CD14-positive monocyte (primary cell): ENCODE measurements around the gene BACH2. TPM values are rescaled to one million over a fixed set of nuclear protein-coding genes. Genes with fewer than 3 reads are reported as not detected.

Experiments used
- DNase-seq, 3 donors: peaks; one replicate each; pipeline ENCODE4 v3.0.0-alpha.2; 2011 to 2022
- H2AFZ ChIP-seq: 2 replicates; pipeline ENCODE4 v1.6.0; 2012; ENCODE audit warnings: mild to moderate bottlenecking, low read depth, low read length, inconsistent platforms; ENCODE audit not compliant: insufficient read depth, poor library complexity, severe bottlenecking
- H3K27ac ChIP-seq, 2 donors: 1 replicate in 1 of 2; 2 replicates in 1 of 2; pipeline ENCODE4 v1.5.1; 2012 to 2013; ENCODE audit warnings: low read length in 2 of 2, control low read depth in 1 of 2, inconsistent platforms in 1 of 2, low read depth in 1 of 2, mild to moderate bottlenecking in 1 of 2
- H3K27me3 ChIP-seq, 2 donors: one replicate each; pipeline versions ENCODE4 v1.6.0 to v1.6.1; 2011 to 2013; ENCODE audit warnings: low read length in 2 of 2; ENCODE audit not compliant: control insufficient read depth in 2 of 2, insufficient read depth in 2 of 2
- H3K36me3 ChIP-seq, 2 donors: replicated peaks in 1 of 2; 1 replicate in 1 of 2; 2 replicates in 1 of 2; pipeline versions ENCODE4 v1.5.1 to v1.6.1; 2012 to 2013; ENCODE audit warnings: low read length in 2 of 2, control low read depth in 1 of 2, inconsistent platforms in 1 of 2, mild to moderate bottlenecking in 1 of 2; ENCODE audit not compliant: insufficient read depth in 2 of 2, control insufficient read depth in 1 of 2
- H3K4me1 ChIP-seq, 2 donors: 1 replicate in 1 of 2; 2 replicates in 1 of 2; pipeline versions ENCODE4 v1.5.1 to v1.6.1; 2012 to 2013; ENCODE audit warnings: low read length in 2 of 2, control low read depth in 1 of 2, inconsistent platforms in 1 of 2, mild to moderate bottlenecking in 1 of 2, moderate library complexity in 1 of 2; ENCODE audit not compliant: insufficient read depth in 2 of 2, control insufficient read depth in 1 of 2
- H3K4me2 ChIP-seq: replicated peaks from 2 replicates; pipeline ENCODE3; 2012; ENCODE audit warnings: low read length, moderate library complexity, mild to moderate bottlenecking; ENCODE audit not compliant: poor library complexity, severe bottlenecking; ENCODE audit errors: extremely low read depth
- H3K4me3 ChIP-seq, 3 experiments: fragments of 200-600 bp in 1 of 3; sonication (generic) in 1 of 3; replicated peaks in 1 of 3; 1 replicate in 2 of 3; 2 replicates in 1 of 3; pipeline ENCODE4 v1.5.1; 2011 to 2013; ENCODE audit warnings: low read length in 3 of 3, mild to moderate bottlenecking in 3 of 3, control low read depth in 2 of 3, low read depth in 2 of 3, inconsistent platforms in 1 of 3, moderate library complexity in 1 of 3
- H3K79me2 ChIP-seq: 2 replicates; pipeline ENCODE4 v1.6.0; 2012; ENCODE audit warnings: mild to moderate bottlenecking, control low read depth, inconsistent platforms, low read length, moderate library complexity; ENCODE audit not compliant: insufficient read depth
- H3K9ac ChIP-seq: 2 replicates; pipeline ENCODE4 v1.6.0; 2017; ENCODE audit warnings: low read length, mild to moderate bottlenecking; ENCODE audit not compliant: insufficient read depth, poor library complexity, severe bottlenecking
- H3K9me3 ChIP-seq, 2 donors: replicated peaks in 1 of 2; 1 replicate in 1 of 2; 2 replicates in 1 of 2; pipeline versions ENCODE4 v1.5.1 to v1.6.1; 2012 to 2013; ENCODE audit warnings: low read length in 2 of 2, control low read depth in 1 of 2; ENCODE audit not compliant: control insufficient read depth in 1 of 2, insufficient read depth in 1 of 2
- H4K20me1 ChIP-seq: 2 replicates; pipeline ENCODE4 v1.6.0; 2012; ENCODE audit warnings: mild to moderate bottlenecking, low read length, control low read depth, moderate library complexity; ENCODE audit not compliant: insufficient read depth
- H3K27ac Mint-ChIP-seq, 7 donors: one replicate each; pipeline ENCODE4 v1.8.0; 2020; ENCODE audit warnings: mild to moderate bottlenecking in 7 of 7, mixed read lengths in 7 of 7, moderate library complexity in 6 of 7, inconsistent platforms in 2 of 7
- H3K27me3 Mint-ChIP-seq, 3 donors: one replicate each; pipeline ENCODE4 v1.8.0; 2021 to 2022; ENCODE audit warnings: low read depth in 3 of 3, mild to moderate bottlenecking in 3 of 3, mixed read lengths in 3 of 3, moderate library complexity in 3 of 3, inconsistent platforms in 1 of 3
- H3K36me3 Mint-ChIP-seq, 2 donors: one replicate each; pipeline ENCODE4 v1.8.0; 2020; ENCODE audit warnings: mixed read lengths in 2 of 2, inconsistent platforms in 1 of 2, mild to moderate bottlenecking in 1 of 2
- H3K4me1 Mint-ChIP-seq: one replicate; pipeline ENCODE4 v1.8.0; 2020; ENCODE audit warnings: mild to moderate bottlenecking, mixed read lengths
- H3K4me3 Mint-ChIP-seq, 2 donors: one replicate each; pipeline ENCODE4 v1.8.0; 2020; ENCODE audit warnings: mild to moderate bottlenecking in 2 of 2, mixed read lengths in 2 of 2, moderate library complexity in 1 of 2
- H3K9me3 Mint-ChIP-seq, 7 donors: one replicate each; pipeline ENCODE4 v1.8.0; 2020 to 2022; ENCODE audit warnings: mixed read lengths in 7 of 7, mild to moderate bottlenecking in 6 of 7, moderate library complexity in 6 of 7, inconsistent platforms in 2 of 7
- CTCF ChIP-seq: fragments of 200-600 bp; IDR thresholded peaks from one replicate; pipeline ENCODE4 v1.8.0; 2022; ENCODE audit warnings: antibody characterized with exemption, mild to moderate bottlenecking
- WGBS: methylation state at CpG from one replicate; pipeline ENCODE4 v1.1.5; 2013; ENCODE audit warnings: missing lambda C conversion rate; ENCODE audit not compliant: insufficient coverage; 5-methylcytosine and 5-hydroxymethylcytosine counted together
- intact Hi-C, 2 donors: fragments of 100-400 bp; cut with micrococcal nuclease; formaldehyde crosslinking; loops; one replicate each; pipeline versions ENCODE4 v1.15.0 to v1.15.1; 2023
- polyA plus RNA-seq, 3 donors: library from polyadenylated mRNA; depleted of rRNA in 1 of 3; unstranded in 2 of 3; stranded (reverse) in 1 of 3; fragments of 300-500 nt in 2 of 3; fragments of >200 nt in 1 of 3; fragmentation: Illumina TruSeq in 2 of 3; gene quantifications; 1 replicate in 2 of 3; 2 replicates in 1 of 3; pipeline ENCODE4 v1.2.3, GENCODE V29; 2012 to 2021

The BACH2 gene
- polyA plus RNA-seq, 3 donors, result 0.04 to 0.09 (median 0.05) TPM

GRCh38 chr6:90068703-90069523 is 227.7 kb downstream of the BACH2 start:
- Histone ChIP-seq H3K36me3 (no peaks in the 10 kb centered on the region), H4K20me1 (no peaks in the 10 kb centered on the region), H2AFZ (no peak overlapping the region), H3K9me3 (no peaks in the 10 kb centered on the region), H3K4me3 (no peak overlapping the region), H3K27ac (no peak overlapping the region), H3K9ac (no peak overlapping the region), H3K4me1 (no peaks in the 10 kb centered on the region), H3K4me2 (no peak overlapping the region), H3K27me3 (no peaks in the 10 kb centered on the region), H3K79me2 (no peaks in the 10 kb centered on the region)
- no peak overlapping the region for H3K27ac Mint-ChIP-seq
- H3K36me3 Mint-ChIP-seq, result no peaks in the 10 kb centered on the region
- no peak for DNase-seq
- H3K9me3 Mint-ChIP-seq, result peaks cover 0 to 4% (median 0%) of the 10 kb centered on the region in 7 donors
- intact Hi-C loops, result no loop called here
- H3K27me3 Mint-ChIP-seq, result peaks cover 0 to 1% (median 1%) of the 10 kb centered on the region in 3 donors
- no peak for TF ChIP-seq CTCF
- H3K4me1 Mint-ChIP-seq, result peaks cover 6% of the 10 kb centered on the region
- 92% methylated on average over 6 of the region's 12 CpGs for WGBS
- H3K4me3 Mint-ChIP-seq, result no peak overlapping the region

- WGBS, result 83% methylated on average over 1 of the region's 2 CpGs
- DNase-seq, result no peak
- no peaks in the 10 kb centered on the region for H3K27me3 ChIP-seq
- no peak for TF ChIP-seq CTCF
- H3K27me3 Mint-ChIP-seq, result peaks cover 0 to 1% (median 1%) of the 10 kb centered on the region in 3 donors
- peaks cover 6% of the 10 kb centered on the region for H3K4me1 Mint-ChIP-seq
- no peak overlapping the region for H3K4me2 ChIP-seq
- intact Hi-C loops, result no loop called here
- H3K27ac ChIP-seq, result no peak overlapping the region
- H3K9me3 Mint-ChIP-seq, result peaks cover 0 to 4% (median 0%) of the 10 kb centered on the region in 7 donors
- H3K36me3 Mint-ChIP-seq, result no peaks in the 10 kb centered on the region
- no peaks in the 10 kb centered on the region for H3K36me3 ChIP-seq
- H3K4me3 ChIP-seq, result no peak overlapping the region
- no peak overlapping the region for H3K9ac ChIP-seq
- no peaks in the 10 kb centered on the region for H3K79me2 ChIP-seq
- no peak overlapping the region for H3K4me3 Mint-ChIP-seq
- no peak overlapping the region for H2AFZ ChIP-seq
- H3K9me3 ChIP-seq, result no peaks in the 10 kb centered on the region
- no peaks in the 10 kb centered on the region for H3K4me1 ChIP-seq
- H4K20me1 ChIP-seq, result no peaks in the 10 kb centered on the region
- no peak overlapping the region for H3K27ac Mint-ChIP-seq
Observed at GRCh38 chr6:90068264-90068663, 228.4 kb downstream of the BACH2 start.
